ENCODE data around the gene TNNT3.

The TNNT3 gene

DNA sequence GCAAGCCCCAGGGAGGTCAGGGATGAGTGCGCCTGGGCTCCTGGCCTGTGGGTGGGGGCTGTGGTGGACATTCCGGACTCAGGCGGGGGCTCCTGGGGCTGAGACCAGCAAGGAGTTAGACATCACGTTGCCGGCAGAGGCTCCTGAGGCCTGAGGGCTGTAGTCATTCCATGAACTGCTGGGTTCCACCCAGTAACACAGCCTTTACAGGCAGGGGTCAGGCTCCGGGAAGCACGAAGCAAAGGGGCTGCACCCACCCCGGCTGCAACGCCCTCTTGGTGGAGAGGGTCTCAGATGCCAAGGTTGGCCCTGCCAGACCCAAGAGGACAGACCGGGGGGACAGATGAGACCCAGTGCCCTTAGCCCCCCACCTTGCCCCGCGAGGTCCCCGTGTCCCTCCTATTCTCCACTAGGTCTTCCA is 9.0 kb downstream of the TNNT3 start:
- no peak for TF ChIP-seq EZH2phosphoT487 (IDR thresholded peaks at IDR 0.05; ENCODE audit: borderline replicate concordance, low read length)
- TF ChIP-seq, protein P1, sequence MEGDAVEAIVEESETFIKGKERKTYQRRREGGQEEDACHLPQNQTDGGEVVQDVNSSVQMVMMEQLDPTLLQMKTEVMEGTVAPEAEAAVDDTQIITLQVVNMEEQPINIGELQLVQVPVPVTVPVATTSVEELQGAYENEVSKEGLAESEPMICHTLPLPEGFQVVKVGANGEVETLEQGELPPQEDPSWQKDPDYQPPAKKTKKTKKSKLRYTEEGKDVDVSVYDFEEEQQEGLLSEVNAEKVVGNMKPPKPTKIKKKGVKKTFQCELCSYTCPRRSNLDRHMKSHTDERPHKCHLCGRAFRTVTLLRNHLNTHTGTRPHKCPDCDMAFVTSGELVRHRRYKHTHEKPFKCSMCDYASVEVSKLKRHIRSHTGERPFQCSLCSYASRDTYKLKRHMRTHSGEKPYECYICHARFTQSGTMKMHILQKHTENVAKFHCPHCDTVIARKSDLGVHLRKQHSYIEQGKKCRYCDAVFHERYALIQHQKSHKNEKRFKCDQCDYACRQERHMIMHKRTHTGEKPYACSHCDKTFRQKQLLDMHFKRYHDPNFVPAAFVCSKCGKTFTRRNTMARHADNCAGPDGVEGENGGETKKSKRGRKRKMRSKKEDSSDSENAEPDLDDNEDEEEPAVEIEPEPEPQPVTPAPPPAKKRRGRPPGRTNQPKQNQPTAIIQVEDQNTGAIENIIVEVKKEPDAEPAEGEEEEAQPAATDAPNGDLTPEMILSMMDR (IDR thresholded peaks at IDR 0.05; ENCODE audit: low read depth, low read length, poor library complexity, severe bottlenecking): no peak
- Histone ChIP-seq H3K79me2 (ENCODE audit: control insufficient read depth, low read length) (no peaks in the 10 kb centered on the region), H3K27me3 (ENCODE audit: control insufficient read depth, low read length) (no peaks in the 10 kb centered on the region), H3K4me1 (ENCODE audit: control insufficient read depth, low read length) (no peaks in the 10 kb centered on the region), H3K27ac (ENCODE audit: low read depth, low read length) (no peak overlapping the region), H4K20me1 (ENCODE audit: control insufficient read depth, insufficient read depth, low read depth, low read length) (no peaks in the 10 kb centered on the region), H3K4me2 (ENCODE audit: low read length) (no peak overlapping the region), H3K9me2 (replicated peaks; ENCODE audit: control insufficient read depth, low read length) (no peaks in the 10 kb centered on the region), H3K9me3 (ENCODE audit: control insufficient read depth, insufficient read depth, low read length) (no peaks in the 10 kb centered on the region), H3K4me3 (ENCODE audit: low read length) (no peak overlapping the region), H3F3A (ENCODE audit: control insufficient read depth, insufficient read depth) (no peaks in the 10 kb centered on the region), H3K36me3 (ENCODE audit: control insufficient read depth, low read length) (no peaks in the 10 kb centered on the region)

DNA sequence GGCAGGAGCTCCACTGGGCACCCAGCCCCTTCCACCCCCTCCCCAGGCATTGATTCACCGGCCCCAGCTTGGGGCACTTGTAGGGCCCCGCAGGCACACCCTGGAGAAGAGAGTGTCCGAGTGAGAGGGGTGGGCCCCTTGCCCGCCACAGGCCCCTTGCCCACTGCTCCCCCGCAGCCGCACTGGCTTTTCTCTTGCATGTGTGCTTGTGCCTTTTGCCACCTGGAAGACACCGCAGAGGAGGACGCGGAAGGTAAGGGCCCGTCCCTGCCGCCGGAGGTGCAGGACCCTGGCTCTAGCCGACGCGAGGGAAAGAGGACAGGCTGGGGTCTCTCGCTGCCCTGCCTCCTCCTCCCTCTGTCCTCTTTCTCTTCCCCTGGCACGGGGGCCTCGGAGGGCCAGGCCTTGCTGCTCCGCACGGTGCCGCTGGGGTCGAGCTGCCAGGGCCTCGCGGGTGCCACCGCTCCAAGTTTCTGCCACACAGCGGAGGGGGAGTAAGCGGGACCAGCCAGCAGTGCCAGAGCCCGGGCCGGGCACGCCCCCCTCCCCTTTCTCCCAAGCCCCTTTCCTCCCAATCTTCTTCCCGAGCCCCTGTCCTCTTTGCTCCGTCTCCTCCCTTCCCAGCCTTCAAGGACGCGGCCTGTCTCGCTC is 9.5 kb downstream of the TNNT3 start:
- Histone ChIP-seq H3K9me3 (ENCODE audit: control insufficient read depth, insufficient read depth, low read length) (no peaks in the 10 kb centered on the region), H4K20me1 (ENCODE audit: control insufficient read depth, insufficient read depth, low read depth, low read length) (no peaks in the 10 kb centered on the region), H3K27me3 (ENCODE audit: control insufficient read depth, low read length) (no peaks in the 10 kb centered on the region), H3F3A (ENCODE audit: control insufficient read depth, insufficient read depth) (no peaks in the 10 kb centered on the region), H3K4me1 (ENCODE audit: control insufficient read depth, low read length) (no peaks in the 10 kb centered on the region), H3K79me2 (ENCODE audit: control insufficient read depth, low read length) (no peaks in the 10 kb centered on the region), H3K27ac (ENCODE audit: low read depth, low read length) (no peak overlapping the region), H3K4me2 (ENCODE audit: low read length) (no peak overlapping the region), H3K36me3 (ENCODE audit: control insufficient read depth, low read length) (no peaks in the 10 kb centered on the region), H3K4me3 (ENCODE audit: low read length) (no peak overlapping the region), H3K9me2 (replicated peaks; ENCODE audit: control insufficient read depth, low read length) (no peaks in the 10 kb centered on the region)
- no peak for TF ChIP-seq EZH2phosphoT487 (IDR thresholded peaks at IDR 0.05; ENCODE audit: borderline replicate concordance, low read length)
- TF ChIP-seq, protein P1 (IDR thresholded peaks at IDR 0.05; ENCODE audit: low read depth, low read length, poor library complexity, severe bottlenecking): no peak

DNA sequence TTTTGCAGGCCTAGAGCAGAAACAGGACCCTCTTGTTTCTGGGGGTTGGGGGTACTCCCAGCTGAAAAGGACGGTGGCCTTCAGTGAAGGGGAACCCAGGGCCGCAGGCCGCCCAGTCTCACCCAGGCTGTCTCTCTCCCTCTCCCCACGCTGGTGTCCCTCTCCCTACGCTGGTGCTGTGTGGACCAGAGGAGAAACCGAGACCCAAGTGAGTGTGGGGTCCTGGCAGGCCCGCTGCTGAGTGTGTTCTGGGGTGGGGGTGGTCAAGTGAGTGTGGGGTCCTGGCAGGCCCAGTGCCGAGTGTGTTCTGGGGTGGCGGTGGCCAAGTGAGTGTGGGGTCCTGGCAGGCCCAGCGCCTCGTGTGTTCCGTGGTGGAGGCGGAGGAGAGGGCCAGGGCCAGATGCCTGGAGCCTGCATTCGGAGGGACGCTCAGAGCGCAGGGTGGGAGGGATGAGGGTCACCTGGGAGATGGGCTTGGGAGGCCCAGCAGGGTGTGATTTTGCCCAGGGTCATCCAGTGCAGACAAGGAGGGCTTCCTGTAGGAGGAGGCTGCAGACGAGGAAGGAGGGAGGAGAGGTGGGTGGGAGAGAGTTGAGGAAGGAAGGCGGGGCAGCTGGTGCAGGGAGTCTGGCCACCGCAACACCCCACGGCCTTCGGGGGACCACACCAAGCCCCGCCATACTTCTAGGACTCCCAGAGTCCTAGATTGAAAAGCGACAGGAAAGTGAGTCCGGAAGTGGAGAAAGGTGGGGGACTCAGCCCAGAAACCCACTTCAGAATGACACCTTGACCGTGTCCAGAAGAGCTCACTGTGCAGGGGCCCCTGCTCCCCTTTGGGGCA is 10.3 kb downstream of the TNNT3 start:
- Histone ChIP-seq H3K27me3 (ENCODE audit: control insufficient read depth, low read length) (no peaks in the 10 kb centered on the region), H3K27ac (ENCODE audit: low read depth, low read length) (no peak overlapping the region), H3K9me3 (ENCODE audit: control insufficient read depth, insufficient read depth, low read length) (no peaks in the 10 kb centered on the region), H3K79me2 (ENCODE audit: control insufficient read depth, low read length) (no peaks in the 10 kb centered on the region), H3F3A (ENCODE audit: control insufficient read depth, insufficient read depth) (no peaks in the 10 kb centered on the region), H3K4me1 (ENCODE audit: control insufficient read depth, low read length) (no peaks in the 10 kb centered on the region), H3K36me3 (ENCODE audit: control insufficient read depth, low read length) (no peaks in the 10 kb centered on the region), H3K4me2 (ENCODE audit: low read length) (no peak overlapping the region), H4K20me1 (ENCODE audit: control insufficient read depth, insufficient read depth, low read depth, low read length) (no peaks in the 10 kb centered on the region), H3K4me3 (ENCODE audit: low read length) (no peak overlapping the region), H3K9me2 (replicated peaks; ENCODE audit: control insufficient read depth, low read length) (no peaks in the 10 kb centered on the region)
- no peak for TF ChIP-seq EZH2phosphoT487 (IDR thresholded peaks at IDR 0.05; ENCODE audit: borderline replicate concordance, low read length)
- TF ChIP-seq, protein P1 (IDR thresholded peaks at IDR 0.05; ENCODE audit: low read depth, low read length, poor library complexity, severe bottlenecking): no peak
